IPS-20b (cell line): Measurements from ENCODE around the gene SEMA3D.

Experiments
- H3K27ac ChIP-seq: one replicate; pipeline ENCODE4 v1.5.1; 2013; ENCODE audit warnings: low read length
- H3K27me3 ChIP-seq: 2 replicates; pipeline ENCODE4 v1.6.1; 2013; ENCODE audit warnings: mild to moderate bottlenecking, low read length, inconsistent platforms; ENCODE audit not compliant: insufficient read depth
- H3K36me3 ChIP-seq: 2 replicates; pipeline ENCODE4 v1.6.1; 2013; ENCODE audit warnings: low read depth, mild to moderate bottlenecking, inconsistent platforms, low read length, moderate library complexity; ENCODE audit not compliant: insufficient read depth
- H3K4me1 ChIP-seq: 2 replicates; pipeline ENCODE4 v1.6.1; 2013; ENCODE audit warnings: mild to moderate bottlenecking, control low read depth, inconsistent platforms, low read length, moderate library complexity; ENCODE audit not compliant: insufficient read depth
- H3K4me3 ChIP-seq: 2 replicates; pipeline ENCODE4 v1.5.1; 2013; ENCODE audit warnings: mild to moderate bottlenecking, low read length, inconsistent platforms
- H3K9ac ChIP-seq: 2 replicates; pipeline ENCODE4 v1.6.1; 2013; ENCODE audit warnings: low read depth, mild to moderate bottlenecking, inconsistent platforms, low read length, moderate library complexity
- H3K9me3 ChIP-seq: 2 replicates; pipeline ENCODE4 v1.6.1; 2013; ENCODE audit warnings: mild to moderate bottlenecking, low read depth, low read length, inconsistent platforms; ENCODE audit not compliant: insufficient read depth

The SEMA3D gene

GRCh38 chr7:85186521-85187241 lies at the start of gene SEMA3D:
TSS of gene SEMA3D (minus strand) at chr7:85187056. CDS start at chr7:85121891, 65,165 bp downstream.
- H3K36me3 ChIP-seq = no peaks in the 10 kb centered on the region
- peak within 1 kb of the TSS; percentile 67; the same call in 1 of the 2 replicates for H3K9ac ChIP-seq
- H3K9me3 ChIP-seq = no peaks in the 10 kb centered on the region
- peak within 1 kb of the TSS; percentile 92 for H3K4me3 ChIP-seq
- peaks cover 4% of the 10 kb centered on the region; the same call in 1 of the 2 replicates for H3K4me1 ChIP-seq
- H3K27ac ChIP-seq = no peak within 1 kb of the TSS
- peaks cover 60% of the 10 kb centered on the region for H3K27me3 ChIP-seq

DNA sequence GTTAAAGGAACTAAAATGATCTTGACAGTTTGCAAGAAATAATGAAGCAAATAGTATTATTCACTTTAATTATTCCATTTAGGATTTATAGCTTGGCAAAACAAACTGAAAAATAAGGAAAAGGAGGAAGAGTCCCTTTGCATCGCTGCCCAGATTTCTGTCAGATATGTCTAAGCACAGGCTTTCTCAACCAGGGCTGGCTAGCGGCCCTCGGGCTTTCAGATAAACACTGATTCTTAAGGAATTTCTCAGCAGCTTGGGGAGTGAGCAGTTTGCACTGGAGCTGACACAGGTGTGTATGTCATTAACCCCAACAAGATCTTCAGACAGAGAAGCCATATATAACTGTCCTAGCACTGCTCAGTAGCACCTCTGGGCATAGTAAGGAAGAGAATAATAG lies 47.9 kb upstream of the SEMA3D start:
- Histone ChIP-seq H3K36me3 (no peaks in the 10 kb centered on the region), H3K9me3 (no peaks in the 10 kb centered on the region), H3K9ac (no peak overlapping the region), H3K27me3 (no peaks in the 10 kb centered on the region), H3K4me1 (no peaks in the 10 kb centered on the region), H3K27ac (no peak overlapping the region), H3K4me3 (no peak overlapping the region)

- no peaks in the 10 kb centered on the region for H3K4me1 ChIP-seq
- no peaks in the 10 kb centered on the region for H3K27me3 ChIP-seq
- H3K9ac ChIP-seq = no peak overlapping the region
- H3K4me3 ChIP-seq = no peak overlapping the region
- no peak overlapping the region for H3K27ac ChIP-seq
- no peaks in the 10 kb centered on the region for H3K9me3 ChIP-seq
- no peaks in the 10 kb centered on the region for H3K36me3 ChIP-seq
These were observed 45.2 kb upstream of the SEMA3D start for GRCh38 chr7:85232068-85232467.

GRCh38 chr7:85230623-85231022 lies 43.8 kb upstream of the SEMA3D start:
- no peak overlapping the region for H3K4me3 ChIP-seq
- no peak overlapping the region for H3K27ac ChIP-seq
- H3K27me3 ChIP-seq = no peaks in the 10 kb centered on the region

GRCh38 chr7:85229544-85229943 lies 42.7 kb upstream of the SEMA3D start:
- Histone ChIP-seq H3K27me3 (no peaks in the 10 kb centered on the region), H3K36me3 (no peaks in the 10 kb centered on the region), H3K4me3 (no peak overlapping the region), H3K9me3 (no peaks in the 10 kb centered on the region), H3K4me1 (no peaks in the 10 kb centered on the region), H3K27ac (no peak overlapping the region), H3K9ac (no peak overlapping the region)

More at GRCh38 chr7:85230623-85231022, 43.8 kb upstream of the SEMA3D start:
- Histone ChIP-seq H3K9me3 (no peaks in the 10 kb centered on the region), H3K36me3 (no peaks in the 10 kb centered on the region), H3K4me1 (no peaks in the 10 kb centered on the region), H3K9ac (no peak overlapping the region)

DNA sequence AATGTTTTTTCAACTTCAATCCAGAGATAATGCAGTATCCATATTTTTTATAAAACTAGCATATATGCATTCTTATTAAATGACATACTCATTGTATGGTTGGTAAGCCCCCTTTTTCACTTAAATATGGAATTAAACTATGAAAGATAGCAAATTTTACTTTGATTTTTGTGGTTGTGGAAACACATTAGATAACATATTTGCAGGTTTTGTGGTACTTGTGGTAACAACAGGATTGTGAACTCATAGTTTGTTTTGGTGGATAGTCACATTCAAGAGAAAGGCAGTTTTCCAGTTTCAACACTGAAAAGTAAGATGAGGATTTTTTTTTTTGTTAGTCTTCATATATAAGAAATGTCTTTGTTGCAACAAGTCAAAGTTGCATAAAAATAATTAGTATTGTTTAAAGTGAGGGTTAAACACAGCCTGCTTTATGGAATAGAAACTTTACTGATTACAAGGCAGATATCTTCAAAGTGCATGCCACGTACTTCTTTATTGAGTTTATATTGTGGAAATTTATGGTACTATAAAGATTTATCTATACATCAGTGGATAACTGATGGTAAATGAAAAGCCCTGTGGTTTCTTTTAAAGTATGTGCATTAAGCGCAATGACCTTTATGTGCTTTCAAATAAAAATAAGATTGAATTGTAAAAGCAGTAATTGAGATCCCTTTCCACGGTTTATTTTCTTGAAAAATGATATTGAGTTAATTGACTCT lies 39.7 kb upstream of the SEMA3D start:
- H3K27me3 ChIP-seq = no peaks in the 10 kb centered on the region
- no peaks in the 10 kb centered on the region for H3K9me3 ChIP-seq
- no peak overlapping the region for H3K4me3 ChIP-seq
- no peaks in the 10 kb centered on the region for H3K36me3 ChIP-seq
- H3K4me1 ChIP-seq = no peaks in the 10 kb centered on the region
- no peak overlapping the region for H3K27ac ChIP-seq
- H3K9ac ChIP-seq = no peak overlapping the region

DNA sequence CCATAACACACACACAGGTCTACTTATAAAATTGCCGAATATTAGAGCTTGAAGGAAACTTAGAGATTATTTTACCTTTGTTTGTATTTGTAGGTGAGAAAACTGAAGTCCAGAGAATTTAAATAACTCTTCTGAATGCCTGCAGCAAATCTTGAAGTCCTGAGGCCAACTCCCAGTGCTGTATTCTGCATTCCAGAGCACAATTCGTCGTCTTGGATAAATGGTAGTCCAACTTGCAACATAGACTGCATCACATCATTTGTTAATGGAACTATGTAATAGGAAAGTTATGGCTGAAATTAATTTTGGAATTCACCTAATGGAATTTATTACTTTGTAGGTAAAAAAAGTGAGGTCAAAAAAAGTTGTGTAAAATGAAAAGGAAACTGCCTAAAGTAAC lies 37.3 kb upstream of the SEMA3D start:
- Histone ChIP-seq H3K4me1 (no peaks in the 10 kb centered on the region), H3K27me3 (no peaks in the 10 kb centered on the region), H3K36me3 (no peaks in the 10 kb centered on the region), H3K9ac (no peak overlapping the region), H3K27ac (no peak overlapping the region), H3K9me3 (no peaks in the 10 kb centered on the region), H3K4me3 (no peak overlapping the region)

DNA sequence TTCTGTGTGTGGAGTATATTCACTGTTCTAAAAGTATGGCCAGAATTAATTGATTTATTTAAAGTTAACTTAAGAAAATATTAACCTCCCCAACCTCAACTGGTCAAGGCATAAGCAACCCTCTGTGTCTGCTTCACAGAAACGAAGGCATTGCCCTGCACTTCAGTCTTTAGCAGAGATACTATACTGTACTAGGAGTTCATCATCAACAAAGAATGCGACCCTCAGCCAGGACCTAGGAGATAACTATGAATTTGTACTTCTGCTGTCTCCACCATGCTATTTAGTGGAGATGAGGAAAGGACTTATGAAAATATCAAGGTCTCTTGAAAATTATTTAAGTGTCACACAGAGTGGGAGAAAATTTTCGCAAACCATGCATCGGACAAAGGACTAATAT lies 35.7 kb upstream of the SEMA3D start:
- Histone ChIP-seq H3K4me3 (no peak overlapping the region), H3K36me3 (no peaks in the 10 kb centered on the region), H3K27me3 (no peaks in the 10 kb centered on the region), H3K27ac (no peak overlapping the region), H3K9ac (no peak overlapping the region), H3K9me3 (no peaks in the 10 kb centered on the region), H3K4me1 (no peaks in the 10 kb centered on the region)

DNA sequence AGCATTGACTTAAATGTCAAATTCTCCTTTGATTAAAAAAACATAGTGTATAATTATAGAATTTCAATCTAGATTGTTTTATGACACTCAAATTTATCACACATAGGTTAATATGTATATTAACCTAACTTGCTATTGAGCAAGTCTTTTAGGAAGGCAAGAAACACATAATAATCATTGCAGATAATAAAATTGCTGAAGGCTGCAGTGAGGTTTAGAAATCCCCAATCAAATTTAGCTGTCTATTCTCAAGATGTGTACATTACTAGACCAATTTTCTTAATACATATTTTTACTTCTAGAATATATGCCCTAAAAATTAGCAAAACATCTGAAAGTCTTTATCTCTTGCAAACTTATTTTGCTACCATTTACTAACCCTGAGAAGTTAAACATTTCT lies 34.9 kb upstream of the SEMA3D start:
- H3K4me3 ChIP-seq = no peak overlapping the region
- no peaks in the 10 kb centered on the region for H3K9me3 ChIP-seq
- no peaks in the 10 kb centered on the region for H3K4me1 ChIP-seq
- no peaks in the 10 kb centered on the region for H3K36me3 ChIP-seq
- H3K27ac ChIP-seq = no peak overlapping the region
- no peak overlapping the region for H3K9ac ChIP-seq
- H3K27me3 ChIP-seq = no peaks in the 10 kb centered on the region

DNA sequence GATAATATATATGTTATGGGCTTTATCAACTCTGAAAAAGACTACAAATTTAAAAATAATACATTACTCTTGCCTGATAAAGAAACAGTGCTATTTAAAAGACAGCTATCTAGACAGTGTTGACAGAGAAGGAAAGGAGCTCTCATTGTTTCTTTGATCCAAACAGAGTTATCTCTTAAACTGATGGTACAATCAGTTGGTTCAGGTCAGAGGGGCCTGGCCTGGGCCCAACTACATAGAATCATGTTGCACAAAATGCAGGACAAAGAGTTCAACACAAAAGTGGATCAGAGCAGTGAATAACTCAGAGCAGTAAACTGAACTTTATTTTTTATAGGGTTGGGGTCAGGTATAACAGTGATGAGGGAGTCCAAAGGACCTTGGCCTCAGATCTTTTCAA lies 33.8 kb upstream of the SEMA3D start:
- no peaks in the 10 kb centered on the region for H3K4me1 ChIP-seq
- no peaks in the 10 kb centered on the region for H3K36me3 ChIP-seq
- no peak overlapping the region for H3K9ac ChIP-seq
- no peaks in the 10 kb centered on the region for H3K27me3 ChIP-seq
- H3K9me3 ChIP-seq = no peaks in the 10 kb centered on the region
- no peak overlapping the region for H3K4me3 ChIP-seq
- no peak overlapping the region for H3K27ac ChIP-seq

DNA sequence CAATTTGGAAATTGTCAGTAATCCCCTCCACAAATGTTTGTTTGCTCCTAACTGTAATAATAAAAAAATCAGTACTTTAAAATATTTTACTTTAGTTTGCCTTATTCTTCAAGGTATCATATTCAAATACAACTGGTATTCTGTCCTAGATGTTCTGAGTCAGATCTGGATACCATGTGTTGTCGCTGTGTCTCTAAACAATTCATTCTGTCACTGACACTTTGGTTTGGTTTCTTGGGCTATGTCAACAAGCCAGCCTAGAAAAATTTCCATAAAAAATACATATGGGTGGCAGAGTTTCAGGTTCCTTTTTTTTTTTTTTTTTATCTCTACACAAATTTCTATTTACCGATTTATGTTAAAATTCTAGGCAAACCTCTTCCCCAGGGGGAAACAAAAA lies 33.2 kb upstream of the SEMA3D start:
- H3K9me3 ChIP-seq = no peaks in the 10 kb centered on the region
- H3K27me3 ChIP-seq = no peaks in the 10 kb centered on the region
- no peaks in the 10 kb centered on the region for H3K4me1 ChIP-seq
- H3K36me3 ChIP-seq = no peaks in the 10 kb centered on the region
- no peak overlapping the region for H3K9ac ChIP-seq
- H3K27ac ChIP-seq = no peak overlapping the region
- no peak overlapping the region for H3K4me3 ChIP-seq

- Histone ChIP-seq H3K36me3 (no peaks in the 10 kb centered on the region), H3K9ac (no peak overlapping the region), H3K9me3 (no peaks in the 10 kb centered on the region), H3K27ac (no peak overlapping the region), H3K4me3 (no peak overlapping the region), H3K4me1 (no peaks in the 10 kb centered on the region), H3K27me3 (no peaks in the 10 kb centered on the region)
These were observed 30.2 kb upstream of the SEMA3D start for GRCh38 chr7:85217085-85217484.
